Measurements from ENCODE around the gene TRIP11.

DNA sequence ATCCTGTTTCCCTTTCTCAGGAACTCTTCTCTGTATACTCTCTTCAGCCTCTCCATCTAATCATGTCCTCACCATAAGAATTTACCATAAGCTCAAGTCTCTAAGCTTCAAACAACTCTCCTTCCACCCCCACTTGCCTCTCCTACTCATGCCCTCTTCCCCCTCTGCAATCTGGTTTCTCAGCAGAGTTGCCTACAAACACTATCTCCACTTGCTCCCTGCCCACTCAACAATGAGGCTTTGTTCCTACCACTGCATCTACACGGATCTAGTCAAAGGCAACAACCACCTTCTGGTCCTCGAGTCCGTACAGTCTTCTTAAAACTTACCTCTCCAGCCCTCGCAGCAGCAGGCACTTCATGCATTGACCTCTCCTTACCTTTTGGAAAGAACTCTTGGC, 75.1 kb downstream of the TRIP11 start:
- no peak for TF ChIP-seq TCF7L2 (IDR thresholded peaks at IDR 0.05; ENCODE audit: low read depth, low read length)
- TF ChIP-seq POLR2AphosphoS5 (IDR thresholded peaks at IDR 0.05; ENCODE audit: low read depth, low read length), result no peak
- TF ChIP-seq, protein P1, sequence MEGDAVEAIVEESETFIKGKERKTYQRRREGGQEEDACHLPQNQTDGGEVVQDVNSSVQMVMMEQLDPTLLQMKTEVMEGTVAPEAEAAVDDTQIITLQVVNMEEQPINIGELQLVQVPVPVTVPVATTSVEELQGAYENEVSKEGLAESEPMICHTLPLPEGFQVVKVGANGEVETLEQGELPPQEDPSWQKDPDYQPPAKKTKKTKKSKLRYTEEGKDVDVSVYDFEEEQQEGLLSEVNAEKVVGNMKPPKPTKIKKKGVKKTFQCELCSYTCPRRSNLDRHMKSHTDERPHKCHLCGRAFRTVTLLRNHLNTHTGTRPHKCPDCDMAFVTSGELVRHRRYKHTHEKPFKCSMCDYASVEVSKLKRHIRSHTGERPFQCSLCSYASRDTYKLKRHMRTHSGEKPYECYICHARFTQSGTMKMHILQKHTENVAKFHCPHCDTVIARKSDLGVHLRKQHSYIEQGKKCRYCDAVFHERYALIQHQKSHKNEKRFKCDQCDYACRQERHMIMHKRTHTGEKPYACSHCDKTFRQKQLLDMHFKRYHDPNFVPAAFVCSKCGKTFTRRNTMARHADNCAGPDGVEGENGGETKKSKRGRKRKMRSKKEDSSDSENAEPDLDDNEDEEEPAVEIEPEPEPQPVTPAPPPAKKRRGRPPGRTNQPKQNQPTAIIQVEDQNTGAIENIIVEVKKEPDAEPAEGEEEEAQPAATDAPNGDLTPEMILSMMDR (IDR thresholded peaks at IDR 0.05), result no peak
- TF ChIP-seq, protein P2, sequence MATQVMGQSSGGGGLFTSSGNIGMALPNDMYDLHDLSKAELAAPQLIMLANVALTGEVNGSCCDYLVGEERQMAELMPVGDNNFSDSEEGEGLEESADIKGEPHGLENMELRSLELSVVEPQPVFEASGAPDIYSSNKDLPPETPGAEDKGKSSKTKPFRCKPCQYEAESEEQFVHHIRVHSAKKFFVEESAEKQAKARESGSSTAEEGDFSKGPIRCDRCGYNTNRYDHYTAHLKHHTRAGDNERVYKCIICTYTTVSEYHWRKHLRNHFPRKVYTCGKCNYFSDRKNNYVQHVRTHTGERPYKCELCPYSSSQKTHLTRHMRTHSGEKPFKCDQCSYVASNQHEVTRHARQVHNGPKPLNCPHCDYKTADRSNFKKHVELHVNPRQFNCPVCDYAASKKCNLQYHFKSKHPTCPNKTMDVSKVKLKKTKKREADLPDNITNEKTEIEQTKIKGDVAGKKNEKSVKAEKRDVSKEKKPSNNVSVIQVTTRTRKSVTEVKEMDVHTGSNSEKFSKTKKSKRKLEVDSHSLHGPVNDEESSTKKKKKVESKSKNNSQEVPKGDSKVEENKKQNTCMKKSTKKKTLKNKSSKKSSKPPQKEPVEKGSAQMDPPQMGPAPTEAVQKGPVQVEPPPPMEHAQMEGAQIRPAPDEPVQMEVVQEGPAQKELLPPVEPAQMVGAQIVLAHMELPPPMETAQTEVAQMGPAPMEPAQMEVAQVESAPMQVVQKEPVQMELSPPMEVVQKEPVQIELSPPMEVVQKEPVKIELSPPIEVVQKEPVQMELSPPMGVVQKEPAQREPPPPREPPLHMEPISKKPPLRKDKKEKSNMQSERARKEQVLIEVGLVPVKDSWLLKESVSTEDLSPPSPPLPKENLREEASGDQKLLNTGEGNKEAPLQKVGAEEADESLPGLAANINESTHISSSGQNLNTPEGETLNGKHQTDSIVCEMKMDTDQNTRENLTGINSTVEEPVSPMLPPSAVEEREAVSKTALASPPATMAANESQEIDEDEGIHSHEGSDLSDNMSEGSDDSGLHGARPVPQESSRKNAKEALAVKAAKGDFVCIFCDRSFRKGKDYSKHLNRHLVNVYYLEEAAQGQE (IDR thresholded peaks at IDR 0.05; ENCODE audit: insufficient read depth in 1 of 2, low read depth in 2 of 2, low read length in 1 of 2), result no peak
- TF ChIP-seq SIN3A (IDR thresholded peaks at IDR 0.05; ENCODE audit: borderline replicate concordance, insufficient read depth, low read depth, low read length), result no peak

Measured in Panc1 (cell line).